ENCODE measurements around the gene CD81.

DNA sequence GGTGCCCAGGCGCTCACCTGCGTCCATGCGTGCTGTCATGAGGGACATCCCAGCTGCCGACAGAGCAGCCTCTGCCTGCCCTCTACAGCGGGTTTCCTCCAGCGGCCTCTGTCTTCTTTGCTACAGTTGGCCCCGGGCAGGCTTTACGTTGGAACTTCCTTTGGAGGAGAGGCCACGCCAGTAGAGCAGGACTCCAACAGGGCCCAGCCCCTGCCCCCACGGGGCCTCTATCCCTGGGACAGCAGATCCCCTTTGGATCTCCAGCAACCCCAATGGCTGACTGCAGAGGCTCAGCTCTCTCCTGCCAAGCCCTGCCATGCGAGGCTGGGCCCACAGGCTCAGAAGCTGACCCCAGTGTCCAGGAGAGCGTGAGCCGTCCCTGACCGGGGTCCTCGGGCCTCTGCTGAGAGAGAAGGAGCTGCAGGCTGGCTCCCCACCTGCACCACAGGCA lies 55.1 kb downstream of the CD81 start:
- TF ChIP-seq, protein P1, sequence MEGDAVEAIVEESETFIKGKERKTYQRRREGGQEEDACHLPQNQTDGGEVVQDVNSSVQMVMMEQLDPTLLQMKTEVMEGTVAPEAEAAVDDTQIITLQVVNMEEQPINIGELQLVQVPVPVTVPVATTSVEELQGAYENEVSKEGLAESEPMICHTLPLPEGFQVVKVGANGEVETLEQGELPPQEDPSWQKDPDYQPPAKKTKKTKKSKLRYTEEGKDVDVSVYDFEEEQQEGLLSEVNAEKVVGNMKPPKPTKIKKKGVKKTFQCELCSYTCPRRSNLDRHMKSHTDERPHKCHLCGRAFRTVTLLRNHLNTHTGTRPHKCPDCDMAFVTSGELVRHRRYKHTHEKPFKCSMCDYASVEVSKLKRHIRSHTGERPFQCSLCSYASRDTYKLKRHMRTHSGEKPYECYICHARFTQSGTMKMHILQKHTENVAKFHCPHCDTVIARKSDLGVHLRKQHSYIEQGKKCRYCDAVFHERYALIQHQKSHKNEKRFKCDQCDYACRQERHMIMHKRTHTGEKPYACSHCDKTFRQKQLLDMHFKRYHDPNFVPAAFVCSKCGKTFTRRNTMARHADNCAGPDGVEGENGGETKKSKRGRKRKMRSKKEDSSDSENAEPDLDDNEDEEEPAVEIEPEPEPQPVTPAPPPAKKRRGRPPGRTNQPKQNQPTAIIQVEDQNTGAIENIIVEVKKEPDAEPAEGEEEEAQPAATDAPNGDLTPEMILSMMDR (IDR thresholded peaks at IDR 0.05) = no peak
- no peak for TF ChIP-seq POLR2A (IDR thresholded peaks at IDR 0.05; ENCODE audit: low read depth)
- TF ChIP-seq POLR2AphosphoS5 (IDR thresholded peaks at IDR 0.05) = no peak

All from esophagus muscularis mucosa (tissue), 3 donors.